Cardiac muscle cell (in vitro differentiated cells and primary cell): Measurements from ENCODE around the gene OSBPL9. TPM values are rescaled to one million over a fixed set of nuclear protein-coding genes. Genes with fewer than 3 reads are reported as not detected.

Experiments
- DNase-seq, 2 donors: peaks; one replicate each; pipeline versions ENCODE4 v3.0.0 to v3.0.0-alpha.2; 2010 to 2017; ENCODE audit warnings: low read depth in 1 of 2, low spot score in 1 of 2
- H3K27ac ChIP-seq: fragments of 200-600 bp; sonication (generic); 2 replicates; pipeline ENCODE4 v1.5.1; 2016
- H3K27me3 ChIP-seq: fragments of 200-600 bp; sonication (generic); 2 replicates; pipeline ENCODE4 v1.6.0; 2016; ENCODE audit warnings: control low read depth
- H3K36me3 ChIP-seq: fragments of 200-600 bp; sonication (generic); 2 replicates; pipeline ENCODE4 v1.5.1; 2016; ENCODE audit warnings: control low read depth
- H3K4me1 ChIP-seq: fragments of 200-600 bp; sonication (generic); 2 replicates; pipeline ENCODE4 v1.8.1; 2017; ENCODE audit warnings: low read depth, mild to moderate bottlenecking, mixed run types
- H3K4me3 ChIP-seq: fragments of 200-600 bp; sonication (generic); 2 replicates; pipeline ENCODE4 v1.5.1; 2016; ENCODE audit warnings: mild to moderate bottlenecking
- H3K9me3 ChIP-seq: fragments of 200-600 bp; sonication (generic); 2 replicates; pipeline ENCODE4 v1.5.1; 2017; ENCODE audit warnings: low read depth, mild to moderate bottlenecking, control low read depth
- polyA plus RNA-seq: library from polyadenylated mRNA; unstranded; fragments of >200 nt; fragmentation: Nextera tagmentation; extraction: Ambion mirVana; gene quantifications from 2 replicates; pipeline ENCODE4 v1.2.1, GENCODE V29; 2016
- total RNA-seq: library from RNA; depleted of rRNA; stranded (reverse); fragments of >200 nt; gene quantifications from 2 replicates; pipeline ENCODE4 v1.2.3, GENCODE V29; 2016
- TF ChIP-seq, protein P1 (sequence below): IDR thresholded peaks from 2 replicates; pipeline ENCODE4 v1.5.1; 2012; ENCODE audit warnings: low read depth, mild to moderate bottlenecking, low read length

Gene OSBPL9
- total and polyA plus RNA-seq, 2 experiments from 2014 or later, result 103 to 104 TPM

DNA sequence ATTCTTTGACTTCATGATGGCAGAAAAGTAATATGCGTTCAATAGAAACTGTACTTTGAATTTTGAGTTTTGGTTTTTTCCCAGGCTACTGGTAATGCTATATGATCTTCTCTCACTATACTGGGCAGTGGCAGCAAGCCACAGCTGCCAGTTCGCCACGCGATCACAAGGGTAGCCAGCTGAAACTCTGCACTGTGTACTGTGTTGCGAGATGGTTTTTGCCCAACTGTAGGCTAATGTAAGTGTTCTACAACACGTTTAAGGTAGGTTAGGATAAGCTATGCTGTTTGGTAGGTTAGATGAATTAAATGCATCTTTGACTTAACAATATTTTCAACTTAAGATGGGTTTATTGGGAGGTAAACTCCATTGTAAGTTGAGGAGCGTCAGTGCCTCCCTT, 138.5 kb downstream of the OSBPL9 start:
- Histone ChIP-seq H3K27ac (no peak overlapping the region), H3K4me1 (peaks cover 6% of the 10 kb centered on the region), H3K4me3 (no peak overlapping the region), H3K36me3 (peaks cover 36% of the 10 kb centered on the region), H3K9me3 (no peaks in the 10 kb centered on the region), H3K27me3 (no peaks in the 10 kb centered on the region)
- no peak for DNase-seq
- TF ChIP-seq, protein P1, sequence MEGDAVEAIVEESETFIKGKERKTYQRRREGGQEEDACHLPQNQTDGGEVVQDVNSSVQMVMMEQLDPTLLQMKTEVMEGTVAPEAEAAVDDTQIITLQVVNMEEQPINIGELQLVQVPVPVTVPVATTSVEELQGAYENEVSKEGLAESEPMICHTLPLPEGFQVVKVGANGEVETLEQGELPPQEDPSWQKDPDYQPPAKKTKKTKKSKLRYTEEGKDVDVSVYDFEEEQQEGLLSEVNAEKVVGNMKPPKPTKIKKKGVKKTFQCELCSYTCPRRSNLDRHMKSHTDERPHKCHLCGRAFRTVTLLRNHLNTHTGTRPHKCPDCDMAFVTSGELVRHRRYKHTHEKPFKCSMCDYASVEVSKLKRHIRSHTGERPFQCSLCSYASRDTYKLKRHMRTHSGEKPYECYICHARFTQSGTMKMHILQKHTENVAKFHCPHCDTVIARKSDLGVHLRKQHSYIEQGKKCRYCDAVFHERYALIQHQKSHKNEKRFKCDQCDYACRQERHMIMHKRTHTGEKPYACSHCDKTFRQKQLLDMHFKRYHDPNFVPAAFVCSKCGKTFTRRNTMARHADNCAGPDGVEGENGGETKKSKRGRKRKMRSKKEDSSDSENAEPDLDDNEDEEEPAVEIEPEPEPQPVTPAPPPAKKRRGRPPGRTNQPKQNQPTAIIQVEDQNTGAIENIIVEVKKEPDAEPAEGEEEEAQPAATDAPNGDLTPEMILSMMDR, result no peak

DNA sequence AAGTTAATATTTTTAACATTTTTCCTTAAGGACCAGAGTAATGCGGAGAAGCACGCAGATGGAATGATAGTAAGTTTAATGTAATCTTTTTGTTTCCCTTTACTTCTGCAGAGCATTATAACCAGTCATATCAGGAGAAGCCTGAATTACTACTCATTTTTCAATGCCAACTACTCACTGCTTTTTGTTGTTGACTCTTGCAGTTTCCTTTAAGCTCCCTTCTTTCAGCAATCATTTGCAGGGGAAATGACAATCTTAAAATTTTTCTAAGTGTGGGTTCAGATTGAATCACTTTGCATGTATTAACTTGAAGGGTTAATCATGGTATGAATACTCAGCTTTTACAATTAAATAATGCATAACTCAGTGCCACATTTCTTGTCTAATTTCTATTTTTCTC, 139.4 kb downstream of the OSBPL9 start:
- no peaks in the 10 kb centered on the region for H3K9me3 ChIP-seq
- peaks cover 6% of the 10 kb centered on the region for H3K4me1 ChIP-seq
- H3K27me3 ChIP-seq, result no peaks in the 10 kb centered on the region
- no peak for DNase-seq
- TF ChIP-seq, protein P1, result no peak
- H3K4me3 ChIP-seq, result no peak overlapping the region
- peaks cover 33% of the 10 kb centered on the region for H3K36me3 ChIP-seq
- H3K27ac ChIP-seq, result no peak overlapping the region

DNA sequence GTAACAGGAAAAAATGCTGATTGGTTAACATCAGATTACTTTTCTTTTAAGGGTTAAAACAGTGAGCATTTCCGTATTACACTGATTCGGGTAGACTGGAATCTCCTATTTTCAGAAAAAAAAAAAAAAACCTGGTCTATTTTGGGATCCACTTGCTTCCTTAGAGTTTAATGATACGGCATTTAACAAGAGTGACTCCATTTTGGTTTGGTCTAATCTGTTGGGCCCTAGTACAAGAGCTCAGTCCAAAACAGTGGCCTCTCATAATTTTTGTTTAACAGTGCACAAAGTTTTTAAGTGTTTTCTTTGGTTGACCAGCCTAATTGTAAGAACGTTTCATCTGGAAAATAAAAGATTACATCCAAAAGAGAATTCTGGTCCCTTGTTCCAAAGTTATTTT, 141.4 kb downstream of the OSBPL9 start:
- H3K27me3 ChIP-seq, result no peaks in the 10 kb centered on the region
- no peak overlapping the region for H3K27ac ChIP-seq
- TF ChIP-seq, protein P1, result no peak
- peaks cover 31% of the 10 kb centered on the region for H3K36me3 ChIP-seq
- DNase-seq, result no peak
- H3K4me1 ChIP-seq, result peaks cover 6% of the 10 kb centered on the region
- H3K9me3 ChIP-seq, result no peaks in the 10 kb centered on the region
- H3K4me3 ChIP-seq, result no peak overlapping the region

DNA sequence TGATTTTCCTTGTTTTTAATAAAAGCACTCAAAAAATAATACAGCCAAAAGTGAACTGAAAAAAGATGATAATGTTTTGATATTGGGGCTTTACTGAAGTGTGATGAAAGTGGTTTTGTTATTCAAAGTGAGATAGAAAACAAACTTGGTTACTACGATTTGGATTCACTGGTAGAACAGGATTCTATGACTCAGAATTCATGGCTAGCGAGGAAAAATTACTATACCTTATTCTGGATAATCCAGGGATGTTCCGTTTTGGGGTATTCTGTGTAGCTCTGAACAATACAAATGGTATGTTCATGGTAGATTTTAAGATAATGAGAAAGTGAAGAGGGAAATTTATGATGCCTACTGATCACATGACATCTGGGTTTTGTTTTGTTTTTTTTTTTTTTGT, 144.0 kb downstream of the OSBPL9 start:
- TF ChIP-seq, protein P1, result no peak
- Histone ChIP-seq H3K4me3 (no peak overlapping the region), H3K27me3 (no peaks in the 10 kb centered on the region), H3K4me1 (no peaks in the 10 kb centered on the region), H3K9me3 (no peaks in the 10 kb centered on the region), H3K27ac (no peak overlapping the region), H3K36me3 (peaks cover 27% of the 10 kb centered on the region)
- no peak for DNase-seq

DNA sequence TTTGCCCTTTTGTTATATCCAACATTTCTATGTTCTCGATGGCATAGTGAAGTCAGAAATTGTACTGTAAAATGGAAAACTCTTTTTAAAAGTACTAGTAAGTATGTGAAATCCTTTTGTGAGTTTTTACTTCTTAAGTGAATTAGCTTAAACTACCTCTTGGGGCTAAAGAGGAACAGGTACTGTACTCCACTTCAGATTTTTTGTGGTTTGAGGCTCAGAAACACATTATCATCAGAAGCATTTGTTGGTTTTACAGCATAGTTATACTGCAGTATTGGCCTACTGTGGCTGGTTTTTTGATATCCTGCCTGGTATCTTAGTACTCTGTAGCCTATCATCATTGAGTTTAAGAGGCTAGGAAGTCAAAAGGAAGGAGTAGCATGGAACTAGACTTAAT, 144.5 kb downstream of the OSBPL9 start:
- Histone ChIP-seq H3K27ac (no peak overlapping the region), H3K27me3 (no peaks in the 10 kb centered on the region), H3K36me3 (peaks cover 28% of the 10 kb centered on the region), H3K9me3 (no peaks in the 10 kb centered on the region), H3K4me1 (no peaks in the 10 kb centered on the region), H3K4me3 (no peak overlapping the region)
- TF ChIP-seq, protein P1, result no peak
- DNase-seq, result no peak
